SH-SY5Y (cell line): ENCODE data around the gene CDC42EP4.

Source experiments
- GATA2 ChIP-seq: IDR thresholded peaks from 2 replicates; pipeline ENCODE4 v1.6.1; 2011; ENCODE audit warnings: mild to moderate bottlenecking, low read depth, low read length
- GATA3 ChIP-seq: IDR thresholded peaks from 2 replicates; pipeline ENCODE4 v1.6.1; 2011; ENCODE audit warnings: low read depth, mild to moderate bottlenecking, low read length, moderate library complexity

DNA sequence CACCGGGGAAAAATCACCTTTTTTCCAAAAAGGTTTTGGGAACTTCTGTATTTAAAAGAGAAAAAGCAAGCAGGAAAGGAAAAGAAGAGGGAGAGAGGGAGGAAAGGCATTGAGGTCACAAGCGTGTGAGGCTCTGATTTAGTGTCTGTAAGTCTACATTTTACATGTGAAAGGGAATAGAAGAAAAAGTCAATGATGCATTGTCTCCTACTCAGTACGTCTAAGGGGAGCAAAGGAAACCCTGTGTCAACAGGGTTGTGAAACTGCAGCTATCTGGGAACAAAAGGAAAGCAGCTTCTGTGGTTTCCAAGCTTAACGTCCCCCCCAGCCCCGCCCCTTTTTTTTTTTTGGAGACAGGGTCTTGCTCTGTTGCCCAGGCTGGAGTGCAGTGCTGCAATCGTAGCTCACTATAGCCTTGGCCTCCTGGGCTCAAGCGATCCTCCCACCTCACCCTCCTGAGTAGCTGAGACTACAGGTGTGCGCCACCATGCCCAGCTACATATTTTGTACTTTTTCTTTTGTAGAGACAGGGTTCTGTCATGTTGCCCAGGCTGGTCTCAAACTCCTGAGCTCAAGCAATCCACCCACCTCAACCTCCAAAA is 1.8 kb upstream of the CDC42EP4 start:
- TF ChIP-seq GATA3 (no peak), GATA2 (no peak)
